Fibroblast of mammary gland (primary cell): ENCODE results near the gene RFX6.
A peak's percentile ranks its signal among the peaks of the same experiment; 100 is the strongest.
"Not testable (repeated sequence)": the region's sequence is repeated elsewhere in the genome, so short reads cannot be mapped to it uniquely, and the experiment has no call there.

Experiments
- DNase-seq: peaks from one replicate; pipeline ENCODE4 v3.0.0-alpha.2; 2010; ENCODE audit warnings: low read depth
- H3K4me3 ChIP-seq: 2 replicates; pipeline ENCODE4 v1.5.1; 2011; ENCODE audit warnings: low read depth, mild to moderate bottlenecking, low read length, moderate library complexity; ENCODE audit not compliant: control insufficient read depth
- CTCF ChIP-seq: conservative IDR thresholded peaks from 2 replicates; pipeline ENCODE4 v1.5.1; 2011; ENCODE audit warnings: low read depth, low read length, inconsistent platforms; ENCODE audit not compliant: control insufficient read depth, insufficient read depth

The RFX6 gene

GRCh38 chr6:116876635-116877611 lies at the start of gene RFX6:
Gene RFX6 (plus strand): TSS chr6:116877242. CDS start chr6:116877276, 34 bp downstream.
- no peak within 1 kb of the TSS for H3K4me3 ChIP-seq
- TF ChIP-seq CTCF, result no peak
- no peak for DNase-seq

DNA sequence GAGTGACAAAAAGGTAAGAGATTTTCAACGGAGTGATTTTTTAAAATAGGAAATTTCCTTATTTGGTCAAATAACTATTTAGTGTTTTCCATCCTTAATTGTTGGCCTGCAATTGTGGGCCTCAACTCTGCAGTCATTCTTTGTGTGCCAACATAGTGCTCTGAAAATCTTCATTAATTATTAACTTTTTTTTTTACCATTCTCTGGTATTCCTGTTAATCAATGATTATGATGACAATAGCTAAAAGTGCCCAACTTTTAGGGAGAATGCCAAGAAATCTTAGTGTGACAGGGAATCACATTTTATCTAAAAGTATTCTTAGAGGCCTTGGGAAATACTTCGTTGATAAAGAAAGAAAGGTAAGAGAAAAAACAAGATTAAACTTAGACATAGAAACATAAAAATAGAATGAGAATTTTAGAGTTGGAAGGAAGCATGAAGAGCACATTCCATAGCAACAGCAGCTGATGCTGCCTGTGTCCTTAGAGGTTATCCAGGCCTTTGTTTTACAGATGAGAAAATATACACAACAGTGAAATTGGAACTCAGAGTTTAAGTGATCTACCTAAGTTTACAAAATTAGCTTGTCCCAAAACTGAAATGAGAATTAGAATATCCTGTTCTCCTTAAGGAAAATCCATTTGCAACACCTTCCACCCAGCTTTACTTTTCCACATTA lies 49.3 kb upstream of the RFX6 start:
- no peak for TF ChIP-seq CTCF
- no peak overlapping the region for H3K4me3 ChIP-seq
- DNase-seq, result no peak

- no peak for DNase-seq
- TF ChIP-seq CTCF, result no peak
- H3K4me3 ChIP-seq, result no peak within 1 kb of the TSS
Measured at GRCh38 chr6:116828983-116829382, 48.1 kb upstream of the RFX6 start, which contains the start of gene GPRC6A. Gene GPRC6A (minus strand): TSS chr6:116829083. CDS start chr6:116829013, 70 bp downstream.

DNA sequence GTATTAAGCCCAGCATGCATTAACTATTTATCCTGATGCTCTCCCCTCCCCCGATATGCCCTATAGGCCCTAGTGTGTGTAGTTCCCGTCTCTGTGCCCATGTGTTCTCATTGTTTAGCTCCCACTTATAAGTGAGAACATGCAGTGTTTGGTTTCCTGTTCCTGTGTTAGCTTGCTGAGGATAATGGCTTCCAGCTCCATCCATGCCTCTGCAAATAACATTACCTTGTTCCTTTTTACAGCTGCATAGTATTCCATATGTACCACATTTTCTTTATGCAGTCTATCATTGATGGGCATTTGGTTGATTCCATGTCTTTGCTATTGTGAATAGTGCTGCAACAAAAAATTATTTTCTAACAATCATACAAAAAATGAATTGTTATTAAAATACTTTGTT lies 42.5 kb upstream of the RFX6 start:
- not testable (repeated sequence) for DNase-seq, H3K4me3 ChIP-seq

DNA sequence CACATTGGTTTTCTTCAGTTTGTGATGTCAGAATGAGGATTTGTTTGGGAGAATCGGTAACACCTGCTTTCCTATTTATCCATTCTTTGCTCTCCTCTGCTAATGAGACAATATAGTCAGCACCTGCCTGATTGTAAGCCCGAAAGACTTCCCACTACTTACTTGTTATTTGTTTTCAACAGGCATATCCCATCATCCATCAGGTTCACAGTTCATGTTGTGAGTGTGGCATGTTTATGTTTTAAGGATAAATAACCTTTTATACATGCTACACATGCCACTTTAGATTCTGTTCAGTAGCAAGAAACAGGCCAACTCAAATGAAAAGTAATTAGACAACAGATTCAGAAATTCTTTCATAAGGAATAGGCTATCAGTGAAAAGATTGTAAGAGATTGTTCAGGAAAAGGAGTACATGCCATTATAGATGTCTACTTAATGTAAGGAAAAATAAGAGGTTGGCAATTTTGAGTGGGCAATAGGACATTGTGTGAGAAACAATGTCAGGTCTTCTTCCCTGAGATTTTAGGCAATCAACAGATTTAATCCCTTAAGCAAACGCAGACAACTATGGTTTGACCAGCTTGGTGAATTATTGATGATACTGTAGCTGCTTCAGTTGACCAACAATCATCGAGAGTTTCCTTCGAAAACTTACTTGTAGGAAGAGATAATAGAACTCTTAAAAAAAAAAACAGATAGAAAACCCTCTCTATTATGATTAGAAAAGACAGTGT lies 40.3 kb upstream of the RFX6 start:
- no peak for TF ChIP-seq CTCF
- DNase-seq, result no peak
- no peak overlapping the region for H3K4me3 ChIP-seq

DNA sequence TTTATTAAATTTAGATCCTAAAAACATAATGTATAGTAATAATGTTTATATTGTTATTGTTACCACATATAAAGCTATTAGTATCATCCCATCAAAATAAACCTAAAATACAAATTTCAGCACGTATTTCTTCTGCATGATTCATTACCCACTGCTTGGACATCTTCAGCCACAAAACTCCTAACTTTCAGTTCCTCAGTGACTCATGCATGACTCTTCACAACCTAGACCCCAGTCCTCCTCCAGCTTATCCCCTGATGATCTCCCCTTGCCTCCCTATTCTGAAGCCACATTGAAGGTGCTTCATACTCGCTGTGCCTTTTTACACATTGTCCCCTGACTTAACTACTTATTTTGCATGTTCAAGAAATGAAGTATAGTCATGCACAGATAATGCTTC lies 37.0 kb upstream of the RFX6 start:
- peak; percentile 67 for DNase-seq
- TF ChIP-seq CTCF, result no peak
- H3K4me3 ChIP-seq, result no peak overlapping the region
